H9 (cell line): ENCODE results near the gene AKNA. TPM values are rescaled to one million over a fixed set of nuclear protein-coding genes. Genes with fewer than 3 reads are reported as not detected.

Experiments used
- DNase-seq: peaks from one replicate; pipeline ENCODE4 v3.0.0-alpha.2; 2017
- H2AFZ ChIP-seq: one replicate; pipeline ENCODE4 v1.6.1; 2013; ENCODE audit warnings: mild to moderate bottlenecking, low read length, control low read depth, moderate library complexity
- H2AK5ac ChIP-seq: 2 replicates; pipeline ENCODE4 v1.6.1; 2013; ENCODE audit warnings: low read length, control low read depth, mixed read lengths; ENCODE audit not compliant: insufficient read length
- H2BK120ac ChIP-seq: one replicate; pipeline ENCODE4 v1.6.1; 2013; ENCODE audit warnings: low read depth, mild to moderate bottlenecking, low read length, control low read depth, inconsistent platforms; ENCODE audit not compliant: poor library complexity, severe bottlenecking
- H2BK12ac ChIP-seq: 2 replicates; pipeline ENCODE4 v1.6.1; 2013; ENCODE audit warnings: low read length, control low read depth, mixed read lengths, low read depth; ENCODE audit not compliant: insufficient read length
- H2BK15ac ChIP-seq: 2 replicates; pipeline ENCODE4 v1.6.1; 2013; ENCODE audit warnings: low read depth, low read length, control low read depth
- H2BK20ac ChIP-seq: one replicate; pipeline ENCODE4 v1.6.1; 2013; ENCODE audit warnings: low read depth, mild to moderate bottlenecking, low read length, control low read depth, inconsistent platforms; ENCODE audit not compliant: poor library complexity, severe bottlenecking
- H2BK5ac ChIP-seq: 2 replicates; pipeline ENCODE4 v1.6.1; 2013; ENCODE audit warnings: low read length, control low read depth, mixed read lengths; ENCODE audit not compliant: insufficient read length
- H3K14ac ChIP-seq: 2 replicates; pipeline ENCODE4 v1.6.1; 2013; ENCODE audit warnings: low read length, control low read depth; ENCODE audit not compliant: insufficient read depth
- H3K18ac ChIP-seq: 2 replicates; pipeline ENCODE4 v1.6.1; 2013; ENCODE audit warnings: low read depth, mild to moderate bottlenecking, mixed read lengths, low read length, control low read depth; ENCODE audit not compliant: insufficient read length
- H3K23ac ChIP-seq: 2 replicates; pipeline ENCODE4 v1.6.1; 2013; ENCODE audit warnings: low read length, control low read depth, mixed read lengths, low read depth; ENCODE audit not compliant: insufficient read length
- H3K23me2 ChIP-seq: 2 replicates; pipeline ENCODE4 v1.6.1; 2013; ENCODE audit warnings: low read depth, mild to moderate bottlenecking, mixed read lengths, low read length, control low read depth; ENCODE audit not compliant: insufficient read length, poor library complexity, severe bottlenecking
- H3K27ac ChIP-seq: 2 replicates; pipeline ENCODE4 v1.5.1; 2013; ENCODE audit warnings: low read length, control low read depth, mixed read lengths, low read depth; ENCODE audit not compliant: insufficient read length
- H3K27me3 ChIP-seq: 2 replicates; pipeline ENCODE4 v1.6.1; 2013; ENCODE audit warnings: low read length, control low read depth, inconsistent platforms; ENCODE audit not compliant: insufficient read depth
- H3K4ac ChIP-seq: 2 replicates; pipeline ENCODE4 v1.6.1; 2013; ENCODE audit warnings: low read depth, mild to moderate bottlenecking, control low read depth, inconsistent platforms, low read length, moderate library complexity
- H3K4me1 ChIP-seq: 2 replicates; pipeline ENCODE4 v1.6.1; 2013; ENCODE audit warnings: low read length, control low read depth, inconsistent platforms; ENCODE audit not compliant: insufficient read depth
- H3K4me2 ChIP-seq: 2 replicates; pipeline ENCODE4 v1.6.1; 2013; ENCODE audit warnings: low read length, control low read depth, mixed read lengths; ENCODE audit not compliant: insufficient read length, insufficient read depth
- H3K56ac ChIP-seq: 2 replicates; pipeline ENCODE4 v1.6.1; 2013; ENCODE audit warnings: low read depth, mild to moderate bottlenecking, mixed read lengths, low read length, control low read depth; ENCODE audit not compliant: insufficient read length
- H3K79me1 ChIP-seq: 2 replicates; pipeline ENCODE4 v1.6.1; 2013; ENCODE audit warnings: low read depth, mild to moderate bottlenecking, moderate library complexity, low read length, control low read depth, inconsistent platforms; ENCODE audit not compliant: insufficient read depth, poor library complexity, severe bottlenecking
- H3K79me2 ChIP-seq: 2 replicates; pipeline ENCODE4 v1.6.1; 2013; ENCODE audit warnings: low read length, control low read depth, inconsistent platforms; ENCODE audit not compliant: insufficient read depth
- H3K9ac ChIP-seq: 2 replicates; pipeline ENCODE4 v1.6.1; 2013; ENCODE audit warnings: low read length, control low read depth, mixed read lengths; ENCODE audit not compliant: insufficient read length; ENCODE audit errors: extremely low read depth
- H3K9me3 ChIP-seq: one replicate; pipeline ENCODE4 v1.6.1; 2013; ENCODE audit warnings: low read depth, low read length, inconsistent platforms; ENCODE audit not compliant: control insufficient read depth
- H3T11ph ChIP-seq: one replicate; pipeline ENCODE4 v1.6.1; 2013; ENCODE audit warnings: mild to moderate bottlenecking, low read length, control low read depth, inconsistent platforms
- H4K20me1 ChIP-seq: one replicate; pipeline ENCODE4 v1.6.1; 2013; ENCODE audit not compliant: control insufficient read depth, insufficient read length, insufficient read depth
- H4K5ac ChIP-seq: 2 replicates; pipeline ENCODE4 v1.6.1; 2013; ENCODE audit warnings: low read depth, mild to moderate bottlenecking, mixed read lengths, low read length, control low read depth; ENCODE audit not compliant: insufficient read length
- H4K8ac ChIP-seq: replicated peaks from 2 replicates; pipeline ENCODE4 v1.6.1; 2013; ENCODE audit warnings: low read length, control low read depth, mixed read lengths, low read depth; ENCODE audit not compliant: insufficient read length
- H4K91ac ChIP-seq: 2 replicates; pipeline ENCODE4 v1.6.1; 2013; ENCODE audit warnings: low read depth, mild to moderate bottlenecking, moderate library complexity, mixed read lengths, low read length, control low read depth; ENCODE audit not compliant: insufficient read length
- H3K27ac Mint-ChIP-seq, 3 experiments: 2 replicates in 2 of 3; 3 replicates in 1 of 3; pipeline ENCODE4 v1.8.0; 2020 to 2021; ENCODE audit warnings: mixed read lengths in 3 of 3, mild to moderate bottlenecking in 1 of 3, moderate library complexity in 1 of 3
- H3K27me3 Mint-ChIP-seq: 2 replicates; pipeline ENCODE4 v1.8.0; 2021; ENCODE audit warnings: low read depth, mild to moderate bottlenecking, moderate library complexity, mixed read lengths
- H3K36me3 Mint-ChIP-seq, 3 experiments: 2 replicates in 2 of 3; 3 replicates in 1 of 3; pipeline ENCODE4 v1.8.0; 2020 to 2021; ENCODE audit warnings: low read depth in 3 of 3, mixed read lengths in 3 of 3; ENCODE audit not compliant: insufficient read depth in 1 of 3
- H3K4me1 Mint-ChIP-seq, 2 experiments: 2 replicates each; pipeline ENCODE4 v1.8.0; 2020; ENCODE audit warnings: mixed read lengths in 2 of 2
- H3K4me3 Mint-ChIP-seq, 2 experiments: 2 replicates in 1 of 2; 3 replicates in 1 of 2; pipeline ENCODE4 v1.8.0; 2020 to 2021; ENCODE audit warnings: mild to moderate bottlenecking in 2 of 2, mixed read lengths in 2 of 2, moderate library complexity in 1 of 2
- H3K9me3 Mint-ChIP-seq, 2 experiments: 2 replicates in 1 of 2; 3 replicates in 1 of 2; pipeline ENCODE4 v1.8.0; 2020; ENCODE audit warnings: mild to moderate bottlenecking in 2 of 2, mixed read lengths in 2 of 2, moderate library complexity in 1 of 2
- WGBS: extraction: QIAGEN DNeasy Blood & Tissue Kit; methylation state at CpG from one replicate; pipeline ENCODE4 v1.1.7; 2013; ENCODE audit warnings: missing lambda C conversion rate, low lambda C conversion rate, mixed read lengths; ENCODE audit not compliant: insufficient read length; ENCODE audit errors: extremely low coverage; 5-methylcytosine and 5-hydroxymethylcytosine counted together
- total RNA-seq: library from RNA; stranded (reverse); gene quantifications from 2 replicates; pipeline ENCODE4 v1.2.1, GENCODE V29; 2021
- TF ChIP-seq, protein P1 (sequence below): fragments of 200-600 bp; sonication (generic); conservative IDR thresholded peaks from 3 replicates; pipeline ENCODE4 v1.8.0; 2021; ENCODE audit warnings: antibody characterized with exemption, mild to moderate bottlenecking

AKNA gene
- total RNA-seq, 1 experiment from 2014 or later = 19.7 TPM

DNA sequence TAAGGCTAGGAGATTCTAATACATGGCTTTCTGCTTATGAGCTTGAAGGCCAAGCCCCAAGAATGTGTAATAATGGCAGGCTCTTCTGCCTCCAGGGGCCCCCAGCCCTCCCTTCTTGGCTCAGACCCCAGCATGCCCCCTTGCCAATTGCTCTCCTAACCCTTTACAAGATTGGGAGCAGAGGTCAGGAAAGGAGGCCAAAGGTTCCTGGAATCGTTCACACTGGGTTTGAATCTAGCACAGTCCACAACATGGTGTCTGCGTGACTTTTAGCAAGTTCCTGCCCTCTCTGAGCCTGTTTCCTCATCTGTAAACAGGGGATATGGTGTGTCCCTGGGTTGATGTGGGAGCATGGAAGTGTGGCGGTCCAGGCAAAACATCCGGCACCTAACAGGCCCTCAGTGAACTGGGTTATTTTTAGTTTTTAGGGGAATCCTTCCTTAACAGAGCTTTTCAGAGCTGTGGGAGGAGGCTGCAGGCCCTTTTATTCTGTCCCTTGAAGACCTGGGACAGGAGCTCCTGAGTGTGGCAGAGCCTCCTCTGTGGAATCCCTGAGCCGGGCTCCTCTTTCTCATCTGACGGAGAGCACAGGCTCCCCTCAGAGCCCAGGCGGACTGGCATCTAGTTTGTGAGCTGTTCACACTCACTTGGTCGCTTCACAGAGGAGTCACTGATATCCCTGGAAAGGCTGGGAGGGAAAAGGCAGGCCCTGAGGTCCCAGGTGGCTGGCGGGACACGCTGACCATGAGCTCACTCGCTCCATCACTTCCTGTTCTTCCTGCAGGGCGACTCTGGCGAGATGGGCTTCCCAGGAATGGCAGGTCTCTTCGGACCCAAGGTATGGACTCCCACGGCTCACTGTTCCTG lies 88.3 kb downstream of the AKNA start:
- no peak overlapping the region for H4K8ac ChIP-seq
- WGBS = no CpG with 5 or more reads among the region's 15 CpGs
- no peak overlapping the region for H2AFZ ChIP-seq
- H2BK5ac ChIP-seq = no peak overlapping the region
- H3K18ac ChIP-seq = no peak overlapping the region
- H3K27ac Mint-ChIP-seq = no peak overlapping the region
- H3T11ph ChIP-seq = no peak overlapping the region
- H3K23ac ChIP-seq = no peak overlapping the region
- TF ChIP-seq, protein P1, sequence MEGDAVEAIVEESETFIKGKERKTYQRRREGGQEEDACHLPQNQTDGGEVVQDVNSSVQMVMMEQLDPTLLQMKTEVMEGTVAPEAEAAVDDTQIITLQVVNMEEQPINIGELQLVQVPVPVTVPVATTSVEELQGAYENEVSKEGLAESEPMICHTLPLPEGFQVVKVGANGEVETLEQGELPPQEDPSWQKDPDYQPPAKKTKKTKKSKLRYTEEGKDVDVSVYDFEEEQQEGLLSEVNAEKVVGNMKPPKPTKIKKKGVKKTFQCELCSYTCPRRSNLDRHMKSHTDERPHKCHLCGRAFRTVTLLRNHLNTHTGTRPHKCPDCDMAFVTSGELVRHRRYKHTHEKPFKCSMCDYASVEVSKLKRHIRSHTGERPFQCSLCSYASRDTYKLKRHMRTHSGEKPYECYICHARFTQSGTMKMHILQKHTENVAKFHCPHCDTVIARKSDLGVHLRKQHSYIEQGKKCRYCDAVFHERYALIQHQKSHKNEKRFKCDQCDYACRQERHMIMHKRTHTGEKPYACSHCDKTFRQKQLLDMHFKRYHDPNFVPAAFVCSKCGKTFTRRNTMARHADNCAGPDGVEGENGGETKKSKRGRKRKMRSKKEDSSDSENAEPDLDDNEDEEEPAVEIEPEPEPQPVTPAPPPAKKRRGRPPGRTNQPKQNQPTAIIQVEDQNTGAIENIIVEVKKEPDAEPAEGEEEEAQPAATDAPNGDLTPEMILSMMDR = no peak
- no peaks in the 10 kb centered on the region for H3K23me2 ChIP-seq
- H2BK20ac ChIP-seq = no peak overlapping the region
- H2BK15ac ChIP-seq = no peak overlapping the region
- H3K56ac ChIP-seq = no peak overlapping the region
- H4K5ac ChIP-seq = no peak overlapping the region
- no peak for DNase-seq
- H2AK5ac ChIP-seq = no peak overlapping the region
- H3K27me3 ChIP-seq = no peaks in the 10 kb centered on the region
- H3K4me3 Mint-ChIP-seq = no peak overlapping the region
- H4K20me1 ChIP-seq = no peaks in the 10 kb centered on the region
- no peaks in the 10 kb centered on the region for H3K4me1 ChIP-seq
- H3K4me2 ChIP-seq = no peak overlapping the region
- H3K9ac ChIP-seq = no peak overlapping the region
- no peak overlapping the region for H3K4ac ChIP-seq
- no peaks in the 10 kb centered on the region for H3K79me1 ChIP-seq
- H3K4me1 Mint-ChIP-seq = no peaks in the 10 kb centered on the region
- H3K27me3 Mint-ChIP-seq = no peaks in the 10 kb centered on the region
- H3K9me3 ChIP-seq = peaks cover 4% of the 10 kb centered on the region
- no peak overlapping the region for H3K27ac ChIP-seq
- H4K91ac ChIP-seq = no peak overlapping the region
- peaks cover 14 to 15% of the 10 kb centered on the region in 2 experiments; a peak in 4 of 5 replicates for H3K9me3 Mint-ChIP-seq
- no peaks in the 10 kb centered on the region for H3K79me2 ChIP-seq
- no peak overlapping the region for H2BK120ac ChIP-seq
- H3K14ac ChIP-seq = no peak overlapping the region
- peaks cover 17 to 26% (median 18%) of the 10 kb centered on the region in 3 experiments for H3K36me3 Mint-ChIP-seq
- no peak overlapping the region for H2BK12ac ChIP-seq
